HepG2 (cell line): ENCODE results near the gene UBE2J1. TPM values are rescaled to one million over a fixed set of nuclear protein-coding genes. Genes with fewer than 3 reads are reported as not detected.
A peak's percentile ranks its signal among the peaks of the same experiment; 100 is the strongest.

Experiments
- ATAC-seq: fragments of 200-7000 bp; cut with Tn5 transposase; 3 replicates; pipeline ENCODE4 v1.9.1; 2020; ENCODE audit warnings: mild to moderate bottlenecking, moderate library complexity
- BruUV-seq: library from RNA; stranded (reverse); fragments of 400-500 nt; replicated peaks from 2 replicates; lab custom pipeline; 2021; lab: Mats Ljungman, UMichigan
- CTCF ChIA-PET: fragments of 300-600 bp; formaldehyde crosslinking; extraction: SDS; loops from one replicate; lab custom pipeline; 2021; ENCODE audit warnings: low total read pairs, inconsistent platforms, low intra/inter-chr PET ratio; lab: Yijun Ruan, JAX
- POLR2A ChIA-PET: fragments of 350-600 bp; sonication (Branson Sonifier 250); formaldehyde crosslinking; loops from one replicate; lab custom pipeline; 2020; ENCODE audit warnings: antibody characterized with exemption, inconsistent platforms; lab: Yijun Ruan, JAX
- DNase-seq: peaks from one replicate; pipeline ENCODE4 v3.0.0-alpha.2; 2015; ENCODE audit warnings: low spot score
- FAIRE-seq: peaks from 3 replicates; lab custom pipeline; 2011; peaks lifted over from hg19 to GRCh38; lab: Jason Lieb, UNC
- H2AFZ ChIP-seq: one replicate; pipeline ENCODE4 v1.6.1; 2011; ENCODE audit warnings: low read length, inconsistent platforms
- H3K27ac ChIP-seq: fragments of 300-600 bp; 3 replicates; pipeline ENCODE4 v1.8.0; 2011; ENCODE audit warnings: mixed run types, mild to moderate bottlenecking, mixed read lengths, low read length, inconsistent platforms; ENCODE audit not compliant: insufficient read depth; ENCODE audit errors: extremely low read length
- H3K27me3 ChIP-seq, 2 experiments: fragments of 200-600 bp in 1 of 2; 2 replicates in 1 of 2; 3 replicates in 1 of 2; pipeline versions ENCODE4 v1.6.0 to v1.8.0; 2011; ENCODE audit warnings: low read length in 2 of 2, mild to moderate bottlenecking in 2 of 2, moderate library complexity in 2 of 2, inconsistent platforms in 1 of 2; ENCODE audit not compliant: insufficient read depth in 2 of 2, control insufficient read depth in 1 of 2
- H3K36me3 ChIP-seq, 2 experiments: fragments of 200-600 bp in 1 of 2; replicated peaks in 1 of 2; 2 replicates in 1 of 2; 3 replicates in 1 of 2; pipeline versions ENCODE4 v1.5.1 to v1.8.0; 2011; ENCODE audit warnings: low read length in 2 of 2, inconsistent platforms in 1 of 2; ENCODE audit not compliant: insufficient read depth in 2 of 2, control insufficient read depth in 1 of 2
- H3K4me1 ChIP-seq: 2 replicates; pipeline ENCODE4 v1.5.1; 2012; ENCODE audit warnings: low read length, inconsistent platforms; ENCODE audit not compliant: insufficient read depth
- H3K4me2 ChIP-seq: 2 replicates; pipeline ENCODE4 v1.6.0; 2011; ENCODE audit warnings: low read depth, low read length, inconsistent platforms
- H3K4me3 ChIP-seq, 3 experiments: fragments of 200-600 bp in 1 of 3; sonication (generic), shearing (Covaris generic) in 1 of 3; replicated peaks in 1 of 3; 2 replicates each; pipeline ENCODE4 v1.5.1; 2011 to 2016; ENCODE audit warnings: low read length in 3 of 3, inconsistent platforms in 2 of 3, low read depth in 2 of 3, mild to moderate bottlenecking in 2 of 3, control low read depth in 1 of 3, mixed read lengths in 1 of 3; ENCODE audit not compliant: insufficient read depth in 1 of 3
- H3K79me2 ChIP-seq: one replicate; pipeline ENCODE4 v1.6.1; 2011; ENCODE audit warnings: low read length, inconsistent platforms; ENCODE audit not compliant: insufficient read depth
- H3K9ac ChIP-seq: 2 replicates; pipeline ENCODE4 v1.6.0; 2011; ENCODE audit warnings: mild to moderate bottlenecking, low read depth, low read length, inconsistent platforms; ENCODE audit not compliant: insufficient read depth
- H3K9me3 ChIP-seq: 2 replicates; pipeline ENCODE4 v1.5.1; 2012; ENCODE audit warnings: mild to moderate bottlenecking, low read length
- H4K20me1 ChIP-seq: 2 replicates; pipeline ENCODE4 v1.6.0; 2011; ENCODE audit warnings: inconsistent platforms, mild to moderate bottlenecking, low read length, moderate library complexity; ENCODE audit not compliant: insufficient read depth
- ASH2L ChIP-seq: fragments of 300-600, 200-600 bp; sonication (generic); IDR thresholded peaks from 2 replicates; pipeline ENCODE4 v1.7.0; 2017; ENCODE audit warnings: low read depth, mild to moderate bottlenecking, moderate library complexity, mixed read lengths, low read length; ENCODE audit not compliant: insufficient read length
- FOXJ3 ChIP-seq: sonication (generic); formaldehyde crosslinking; IDR thresholded peaks from 2 replicates; pipeline ENCODE4 v1.4.0; 2020; ENCODE audit warnings: missing genetic modification reagents, mild to moderate bottlenecking, borderline replicate concordance
- GATAD2A ChIP-seq: IDR thresholded peaks from 2 replicates; pipeline ENCODE4 v1.6.1; 2016
- HOXA9 ChIP-seq: sonication (generic); formaldehyde crosslinking; IDR thresholded peaks from 2 replicates; pipeline ENCODE4 v1.8.1; 2022; ENCODE audit warnings: missing genetic modification reagents, mild to moderate bottlenecking, moderate library complexity, borderline replicate concordance
- SNAPC4 ChIP-seq: sonication (generic); formaldehyde crosslinking; IDR thresholded peaks from 2 replicates; pipeline ENCODE4 v1.4.0; 2020; ENCODE audit warnings: mild to moderate bottlenecking, missing genetic modification reagents
- ZNF792 ChIP-seq: IDR thresholded peaks from 2 replicates; pipeline ENCODE4 v1.6.1; 2016
- WGBS: methylation state at CpG from one replicate; pipeline ENCODE4 v1.1.6; 2017; ENCODE audit warnings: low lambda C conversion rate; 5-methylcytosine and 5-hydroxymethylcytosine counted together
- in situ Hi-C: cut with HindIII; loops from 2 replicates; pipeline ENCODE4 v1.10.0; 2017; ENCODE audit warnings: low pct_unique_long_range_greater_than_20kb; ENCODE audit not compliant: extremely low pct_ligation_motif_present
- intact Hi-C: fragments of 100-400 bp; cut with micrococcal nuclease; formaldehyde crosslinking; loops from one replicate; pipeline ENCODE4 v1.10.0; 2022; ENCODE audit not compliant: unreplicated experiment
- polyA plus RNA-seq, 8 experiments: library from polyadenylated mRNA; depleted of rRNA in 3 of 8; stranded (reverse) in 7 of 8; unstranded in 1 of 8; fragments of >200 nt; fragmentation: Illumina TruSeq in 4 of 8; extraction: Trizol in 4 of 8; gene quantifications; 2 replicates each; pipeline versions ENCODE4 v1.2.1 to v1.2.3, GENCODE V29; 2011 to 2016; ENCODE audit warnings: low read depth in 4 of 8, missing spikeins in 1 of 8, mixed read lengths in 1 of 8; ENCODE audit not compliant: insufficient read depth in 1 of 8
- total RNA-seq, 5 experiments: library from RNA; depleted of rRNA; stranded (reverse); fragments of >200 nt; fragmentation: Illumina TruSeq; extraction: Trizol; gene quantifications; 2 replicates each; pipeline ENCODE4 v1.2.3, GENCODE V29; 2016; ENCODE audit warnings: low read depth in 1 of 5

UBE2J1 gene
- total and polyA plus RNA-seq, 2 of the 13 experiments (the other 11 are each of a cell fraction or from before 2014, with no cell fraction given): 19.3 to 24.6 TPM

GRCh38 chr6:89351671-89352277 lies 748 bp downstream of the UBE2J1 start (continued):
- TF ChIP-seq SNAPC4 (CRISPR knock-in tag): 0 out of 2 replicates have a peak, but pooled peaks have one; percentile 14
- 0 out of 2 replicates have a peak, but pooled peaks have one; percentile 21 for TF ChIP-seq FOXJ3 (CRISPR knock-in tag)
- TF ChIP-seq ZNF792: 0 out of 2 replicates have a peak, but pooled peaks have one; percentile 15
- TF ChIP-seq GATAD2A (CRISPR knock-in tag): peak; percentile 5; the same call in 1 of the 2 replicates

- Histone ChIP-seq H3K27me3 (no peaks in the 10 kb centered on the region), H3K79me2 (peaks cover 62% of the 10 kb centered on the region), H3K9me3 (no peaks in the 10 kb centered on the region), H3K4me2 (peak overlapping the region; percentile 75), H4K20me1 (no peaks in the 10 kb centered on the region; the same call in 1 of the 2 replicates), H3K4me1 (peaks cover 57% of the 10 kb centered on the region), H3K4me3 (peak overlapping the region; percentile 32 to 93 (median 89); a peak in 5 of 6 replicates), H3K9ac (peak overlapping the region; percentile 15), H3K27ac (no peak overlapping the region), H3K36me3 (no peaks in the 10 kb centered on the region; a peak in 1 of 5 replicates), H2AFZ (no peak overlapping the region)
- TF ChIP-seq ASH2L (peak; percentile 9), HOXA9 (CRISPR knock-in tag) (no peak)
- intact Hi-C loops (no loop called here), in situ Hi-C loops (no loop called here)
- no peak for DNase-seq
- POLR2A ChIA-PET: interaction anchor here (3.2 kb wide), 1 partner anchor 9 kb away, joined by 12 read pairs; no protein-coding TSS in a partner anchor
- BruUV-seq: no TSS peak
- FAIRE-seq: no peak
- no peak for ATAC-seq
- 63% methylated on average over 4 of the region's 4 CpGs for WGBS
- CTCF ChIA-PET: no interaction called here
These were observed 2.1 kb downstream of the UBE2J1 start for GRCh38 chr6:89350281-89350966.
